Gastroesophageal sphincter (tissue), 3 donors: Measurements from ENCODE around the gene CCSER2.

Source experiments
- EP300 ChIP-seq: sonication (generic); formaldehyde crosslinking; IDR thresholded peaks from one replicate; pipeline ENCODE4 v1.6.1; 2017; ENCODE audit warnings: antibody characterized with exemption, mild to moderate bottlenecking
- POLR2A ChIP-seq, 2 donors: fragments of 450-650 bp; IDR thresholded peaks; one replicate each; pipeline ENCODE4 v1.6.1; 2017; ENCODE audit warnings: antibody characterized with exemption in 2 of 2, mild to moderate bottlenecking in 2 of 2, moderate library complexity in 1 of 2
- POLR2AphosphoS5 ChIP-seq: sonication (generic); formaldehyde crosslinking; IDR thresholded peaks from one replicate; pipeline ENCODE4 v1.6.1; 2017; ENCODE audit warnings: antibody characterized with exemption
- TF ChIP-seq, protein P1 (sequence below), 4 experiments: fragments of 200-600 bp in 2 of 4; fragments of 450-650 bp in 2 of 4; sonication (generic) in 1 of 4; IDR thresholded peaks; one replicate each; pipeline ENCODE4 v1.5.1; 2017 to 2019; ENCODE audit warnings: antibody characterized with exemption in 4 of 4, mild to moderate bottlenecking in 2 of 4, moderate library complexity in 2 of 4

DNA sequence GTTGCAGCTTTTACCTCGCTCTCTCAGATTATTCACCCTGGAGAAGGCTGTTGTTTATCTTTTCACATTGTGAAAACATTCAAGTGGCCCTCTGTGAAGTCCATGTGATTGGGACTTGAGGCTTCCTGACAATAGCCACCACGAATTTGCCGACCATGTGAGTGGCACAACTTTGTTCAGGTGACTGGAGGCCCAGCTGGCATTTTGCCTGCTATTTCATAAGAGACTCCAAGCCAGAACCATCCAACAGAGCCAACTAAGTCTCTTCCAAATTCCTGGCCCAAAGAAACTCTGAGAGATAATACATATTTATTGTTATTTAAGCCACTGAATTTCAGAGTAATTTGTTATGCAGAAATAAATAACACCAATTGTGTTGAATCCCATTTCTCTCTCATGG lies 38.2 kb upstream of the CCSER2 start:
- TF ChIP-seq POLR2A (IDR thresholded peaks at IDR 0.05) (no peak), POLR2AphosphoS5 (no peak), EP300 (no peak)
- TF ChIP-seq, protein P1, sequence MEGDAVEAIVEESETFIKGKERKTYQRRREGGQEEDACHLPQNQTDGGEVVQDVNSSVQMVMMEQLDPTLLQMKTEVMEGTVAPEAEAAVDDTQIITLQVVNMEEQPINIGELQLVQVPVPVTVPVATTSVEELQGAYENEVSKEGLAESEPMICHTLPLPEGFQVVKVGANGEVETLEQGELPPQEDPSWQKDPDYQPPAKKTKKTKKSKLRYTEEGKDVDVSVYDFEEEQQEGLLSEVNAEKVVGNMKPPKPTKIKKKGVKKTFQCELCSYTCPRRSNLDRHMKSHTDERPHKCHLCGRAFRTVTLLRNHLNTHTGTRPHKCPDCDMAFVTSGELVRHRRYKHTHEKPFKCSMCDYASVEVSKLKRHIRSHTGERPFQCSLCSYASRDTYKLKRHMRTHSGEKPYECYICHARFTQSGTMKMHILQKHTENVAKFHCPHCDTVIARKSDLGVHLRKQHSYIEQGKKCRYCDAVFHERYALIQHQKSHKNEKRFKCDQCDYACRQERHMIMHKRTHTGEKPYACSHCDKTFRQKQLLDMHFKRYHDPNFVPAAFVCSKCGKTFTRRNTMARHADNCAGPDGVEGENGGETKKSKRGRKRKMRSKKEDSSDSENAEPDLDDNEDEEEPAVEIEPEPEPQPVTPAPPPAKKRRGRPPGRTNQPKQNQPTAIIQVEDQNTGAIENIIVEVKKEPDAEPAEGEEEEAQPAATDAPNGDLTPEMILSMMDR (IDR thresholded peaks at IDR 0.05): no peak
